ENCODE measurements around the gene ACSS1.

The ACSS1 gene

DNA sequence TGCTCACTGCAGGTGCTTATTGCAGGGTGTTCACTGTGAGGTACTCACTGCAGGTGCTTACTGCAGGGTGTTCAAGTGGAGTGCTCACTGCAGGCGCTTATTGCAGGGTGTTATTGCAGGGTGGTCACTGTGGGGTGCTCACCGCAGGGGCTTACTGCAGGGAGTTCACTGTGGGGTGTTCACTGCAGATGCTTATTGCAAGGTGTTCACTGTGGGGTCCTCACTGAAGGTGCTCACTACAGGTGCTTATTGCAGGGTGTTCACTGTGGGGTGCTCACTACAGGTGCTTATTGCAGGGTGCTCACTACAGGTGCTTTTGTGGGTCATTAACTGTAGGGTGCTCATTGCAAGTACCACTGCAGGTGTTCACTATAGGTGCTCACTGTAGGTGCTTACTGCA, 85.6 kb downstream of the ACSS1 start:
- no peak overlapping the region for H3K4me3 ChIP-seq (ENCODE audit: low read depth in 1 of 2, low read length in 1 of 2)
- H3K9me3 ChIP-seq, result no peaks in the 10 kb centered on the region
- peak overlapping the region; percentile 13 for H3K27ac ChIP-seq
- H3K27me3 ChIP-seq, result no peaks in the 10 kb centered on the region
- TF ChIP-seq, protein P1, sequence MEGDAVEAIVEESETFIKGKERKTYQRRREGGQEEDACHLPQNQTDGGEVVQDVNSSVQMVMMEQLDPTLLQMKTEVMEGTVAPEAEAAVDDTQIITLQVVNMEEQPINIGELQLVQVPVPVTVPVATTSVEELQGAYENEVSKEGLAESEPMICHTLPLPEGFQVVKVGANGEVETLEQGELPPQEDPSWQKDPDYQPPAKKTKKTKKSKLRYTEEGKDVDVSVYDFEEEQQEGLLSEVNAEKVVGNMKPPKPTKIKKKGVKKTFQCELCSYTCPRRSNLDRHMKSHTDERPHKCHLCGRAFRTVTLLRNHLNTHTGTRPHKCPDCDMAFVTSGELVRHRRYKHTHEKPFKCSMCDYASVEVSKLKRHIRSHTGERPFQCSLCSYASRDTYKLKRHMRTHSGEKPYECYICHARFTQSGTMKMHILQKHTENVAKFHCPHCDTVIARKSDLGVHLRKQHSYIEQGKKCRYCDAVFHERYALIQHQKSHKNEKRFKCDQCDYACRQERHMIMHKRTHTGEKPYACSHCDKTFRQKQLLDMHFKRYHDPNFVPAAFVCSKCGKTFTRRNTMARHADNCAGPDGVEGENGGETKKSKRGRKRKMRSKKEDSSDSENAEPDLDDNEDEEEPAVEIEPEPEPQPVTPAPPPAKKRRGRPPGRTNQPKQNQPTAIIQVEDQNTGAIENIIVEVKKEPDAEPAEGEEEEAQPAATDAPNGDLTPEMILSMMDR (IDR thresholded peaks at IDR 0.05), result no peak
- peaks cover 80% of the 10 kb centered on the region for H3K36me3 ChIP-seq
- peaks cover 34 to 41% of the 10 kb centered on the region in 2 experiments for H3K4me1 ChIP-seq (ENCODE audit: control insufficient read depth in 1 of 2, insufficient read depth in 1 of 2, low read depth in 1 of 2, low read length in 1 of 2)

DNA sequence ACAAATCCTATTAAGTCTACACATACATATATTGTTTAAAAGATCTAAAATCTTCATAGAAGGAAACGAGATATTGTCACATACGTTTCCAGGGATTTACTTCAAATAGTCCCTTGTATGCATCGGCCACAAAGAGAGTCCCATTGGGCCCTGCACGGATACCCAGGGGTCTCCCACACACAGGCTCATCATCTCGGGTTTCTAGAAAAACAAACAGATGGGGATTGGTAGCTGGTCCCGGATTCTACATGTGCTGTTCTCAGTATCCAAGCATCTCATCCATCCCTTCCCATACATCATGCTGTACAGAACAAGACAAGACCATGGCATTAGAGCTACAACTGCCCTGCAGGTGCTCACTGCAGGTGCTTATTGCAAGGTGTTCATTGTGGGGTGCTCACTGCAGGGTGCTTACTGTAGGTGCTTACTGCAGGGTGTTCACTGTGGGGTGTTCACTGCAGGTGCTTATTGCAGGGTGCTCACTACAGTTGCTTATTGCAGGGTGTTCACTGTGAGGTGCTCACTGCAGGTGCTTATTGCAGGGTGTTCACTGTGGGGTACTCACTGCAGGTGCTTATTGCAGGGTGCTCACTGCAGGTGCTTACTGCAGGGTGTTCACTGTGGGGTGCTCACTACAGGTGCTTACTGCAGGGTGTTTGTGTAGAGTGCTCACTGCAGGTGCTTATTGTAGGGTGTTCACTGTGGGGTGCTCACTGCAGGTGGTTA, 86.4 kb downstream of the ACSS1 start:
- H3K4me1 ChIP-seq (ENCODE audit: control insufficient read depth in 1 of 2, insufficient read depth in 1 of 2, low read depth in 1 of 2, low read length in 1 of 2), result peaks cover 26 to 35% of the 10 kb centered on the region in 2 experiments
- H3K36me3 ChIP-seq, result peaks cover 80% of the 10 kb centered on the region
- no peaks in the 10 kb centered on the region for H3K9me3 ChIP-seq
- no peak overlapping the region for H3K4me3 ChIP-seq (ENCODE audit: low read depth in 1 of 2, low read length in 1 of 2)
- TF ChIP-seq, protein P1 (IDR thresholded peaks at IDR 0.05), result no peak
- H3K27me3 ChIP-seq, result no peaks in the 10 kb centered on the region
- H3K27ac ChIP-seq, result peak overlapping the region; percentile 67

- TF ChIP-seq, protein P1 (IDR thresholded peaks at IDR 0.05), result no peak
- H3K4me3 ChIP-seq (ENCODE audit: low read depth in 1 of 2, low read length in 1 of 2), result no peak overlapping the region
- H3K4me1 ChIP-seq (ENCODE audit: control insufficient read depth in 1 of 2, insufficient read depth in 1 of 2, low read depth in 1 of 2, low read length in 1 of 2), result peaks cover 23 to 34% of the 10 kb centered on the region in 2 experiments
- peaks cover 83% of the 10 kb centered on the region for H3K36me3 ChIP-seq
- peak overlapping the region; percentile 67 for H3K27ac ChIP-seq
- H3K9me3 ChIP-seq, result no peaks in the 10 kb centered on the region
- no peaks in the 10 kb centered on the region for H3K27me3 ChIP-seq
These were observed 87.2 kb downstream of the ACSS1 start for GRCh38 chr20:24970754-24971153.

- TF ChIP-seq, protein P1 (IDR thresholded peaks at IDR 0.05), result no peak
- H3K36me3 ChIP-seq, result peaks cover 90% of the 10 kb centered on the region
- peaks cover 17 to 28% of the 10 kb centered on the region in 2 experiments for H3K4me1 ChIP-seq (ENCODE audit: control insufficient read depth in 1 of 2, insufficient read depth in 1 of 2, low read depth in 1 of 2, low read length in 1 of 2)
- H3K9me3 ChIP-seq, result no peaks in the 10 kb centered on the region
- H3K27me3 ChIP-seq, result no peaks in the 10 kb centered on the region
- peak overlapping the region; percentile 67 for H3K27ac ChIP-seq
- no peak overlapping the region for H3K4me3 ChIP-seq (ENCODE audit: low read depth in 1 of 2, low read length in 1 of 2)
These were observed 87.8 kb downstream of the ACSS1 start for GRCh38 chr20:24970030-24970553.

- Histone ChIP-seq H3K4me3 (ENCODE audit: low read depth in 1 of 2, low read length in 1 of 2) (no peak overlapping the region), H3K4me1 (ENCODE audit: control insufficient read depth in 1 of 2, insufficient read depth in 1 of 2, low read depth in 1 of 2, low read length in 1 of 2) (peaks cover 10 to 21% of the 10 kb centered on the region in 2 experiments), H3K36me3 (peaks cover 97% of the 10 kb centered on the region), H3K27ac (peak overlapping the region; percentile 67), H3K27me3 (no peaks in the 10 kb centered on the region), H3K9me3 (no peaks in the 10 kb centered on the region)
- TF ChIP-seq, protein P1 (IDR thresholded peaks at IDR 0.05), result no peak
These were observed 88.5 kb downstream of the ACSS1 start for GRCh38 chr20:24969186-24970029.

Measured in neutrophil (primary cell).